Fibroblast of skin of right biceps (primary cell): ENCODE measurements around the gene MIPEP.

Experiments used
- DNase-seq: peaks from one replicate; pipeline ENCODE4 v3.0.0-alpha.2; 2013

Gene MIPEP

DNA sequence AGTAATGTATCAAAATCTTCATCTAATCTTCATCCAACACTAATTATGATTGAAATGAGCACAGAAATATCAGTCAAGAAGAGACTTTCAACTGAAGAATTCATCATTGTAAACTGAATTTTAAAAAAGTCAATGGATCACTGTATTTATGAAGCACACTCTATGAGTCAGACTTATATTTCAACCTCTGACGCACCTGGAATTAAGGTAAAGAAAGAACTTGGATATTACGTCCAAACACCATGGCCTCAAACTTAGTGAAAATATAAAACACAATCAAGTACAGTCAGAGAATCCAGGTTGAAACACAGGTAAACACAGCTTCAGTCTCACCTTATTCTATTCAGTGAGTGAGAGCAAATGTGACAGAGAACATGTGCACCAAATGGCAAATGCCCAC, 39.5 kb downstream of the MIPEP start:
- DNase-seq, result no peak

DNA sequence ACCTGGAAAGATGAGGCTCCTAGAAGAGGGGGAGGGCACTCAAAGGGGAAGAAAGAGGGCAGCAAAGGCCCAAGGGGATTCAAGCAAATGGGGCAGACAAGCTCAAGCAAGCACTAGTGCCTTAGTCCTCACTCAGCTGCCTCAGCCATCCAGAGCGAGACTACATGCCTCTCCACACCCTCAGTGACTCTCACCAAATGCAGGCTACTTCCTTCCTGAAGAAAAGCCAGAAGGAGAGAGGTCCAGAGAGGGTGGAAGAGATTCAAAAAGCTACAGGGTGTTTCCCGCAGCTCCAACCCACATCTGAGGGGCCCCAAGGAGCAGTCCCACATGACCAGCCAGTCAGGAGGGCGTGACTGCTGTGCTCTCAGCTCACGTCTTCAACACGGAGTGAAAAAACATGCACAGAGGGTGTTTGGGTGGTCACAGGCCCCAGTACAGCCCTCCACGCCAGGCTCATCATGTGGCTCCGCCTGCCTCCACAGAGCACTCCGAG, 40.5 kb downstream of the MIPEP start:
- DNase-seq, result no peak

DNA sequence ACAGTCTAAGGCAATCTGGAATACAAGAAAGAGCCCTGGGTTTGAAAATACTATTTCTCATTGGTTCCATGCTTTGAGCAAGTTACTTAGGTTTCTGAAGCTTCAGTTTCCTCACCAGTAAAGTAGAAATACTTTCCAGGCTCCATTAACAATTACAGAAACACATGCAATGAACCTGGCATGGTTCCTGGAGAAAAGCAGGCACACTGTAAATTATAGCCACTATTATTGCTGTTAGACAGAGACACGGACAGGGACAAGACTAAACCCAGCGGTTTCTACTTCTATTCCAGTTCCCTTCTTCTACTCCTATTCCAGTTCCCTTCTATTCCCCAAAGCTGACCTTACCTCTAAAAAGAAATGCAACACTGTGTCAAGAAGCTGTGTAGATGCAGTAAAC, 41.2 kb downstream of the MIPEP start:
- no peak for DNase-seq

DNA sequence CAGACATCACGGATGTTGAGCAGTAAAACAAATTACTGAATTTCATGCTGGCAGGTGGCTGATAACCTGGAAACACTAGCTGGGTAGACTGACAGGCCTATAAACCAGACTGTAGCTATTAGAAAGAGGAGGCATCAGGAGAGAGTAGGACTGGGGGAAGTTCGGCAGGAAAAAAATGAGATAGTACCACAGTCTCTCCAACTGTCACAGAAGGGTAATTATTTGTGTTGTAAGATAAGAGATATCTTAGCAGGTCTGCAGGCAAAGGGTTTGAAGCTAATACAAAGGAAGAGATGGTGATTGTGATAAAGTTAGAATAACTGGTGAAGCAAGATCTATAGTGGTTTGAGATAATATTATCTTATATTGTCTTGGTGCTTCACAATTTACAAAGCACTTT, 41.7 kb downstream of the MIPEP start:
- no peak for DNase-seq

DNA sequence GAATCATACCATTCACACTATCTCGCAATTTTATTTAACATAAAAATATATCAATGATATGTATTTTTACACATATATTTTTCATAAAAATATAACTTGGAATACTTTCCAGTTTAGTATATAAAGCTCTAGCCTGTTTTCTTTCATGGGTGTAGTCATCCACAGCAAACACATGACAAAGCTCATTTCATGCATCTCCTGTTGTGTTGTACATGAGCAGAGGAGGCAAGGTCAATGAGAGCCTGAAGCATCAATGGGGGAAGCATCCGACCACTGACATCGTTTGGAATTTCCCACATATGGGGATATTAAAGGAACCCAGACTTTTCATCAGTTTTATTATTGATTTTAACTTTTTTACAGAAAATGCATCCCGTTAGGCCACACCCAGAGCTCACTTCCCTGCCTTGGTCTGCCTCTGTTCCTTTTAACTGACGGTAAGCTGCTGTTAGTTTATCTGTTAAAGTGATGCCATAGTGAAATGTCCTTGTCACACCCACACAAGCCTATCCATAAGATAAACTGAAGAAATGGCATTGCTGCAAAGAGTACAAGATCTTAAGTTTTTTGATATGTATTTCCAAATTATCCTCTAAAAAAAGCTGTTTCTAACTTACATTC, 44.0 kb downstream of the MIPEP start:
- no peak for DNase-seq

DNA sequence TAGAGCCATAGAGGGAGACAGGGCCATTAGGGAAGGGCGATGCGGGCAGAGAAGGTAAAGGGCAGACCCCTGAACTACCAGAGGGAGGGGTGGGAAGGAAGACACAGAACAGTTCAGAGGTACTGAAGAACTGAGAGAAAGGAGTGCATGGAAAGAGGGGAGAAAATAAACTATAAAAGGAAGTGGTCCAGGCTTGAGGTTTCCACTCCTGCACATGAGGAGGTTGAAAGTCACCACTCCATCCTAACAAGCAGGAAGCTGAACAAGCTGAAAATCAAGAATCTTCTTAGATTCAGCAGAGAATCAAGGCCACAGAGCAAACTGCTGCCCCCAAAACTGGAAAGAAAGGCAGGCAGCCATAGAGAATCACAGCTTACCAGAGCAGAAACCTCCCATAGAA, 45.1 kb downstream of the MIPEP start:
- DNase-seq, result no peak

DNA sequence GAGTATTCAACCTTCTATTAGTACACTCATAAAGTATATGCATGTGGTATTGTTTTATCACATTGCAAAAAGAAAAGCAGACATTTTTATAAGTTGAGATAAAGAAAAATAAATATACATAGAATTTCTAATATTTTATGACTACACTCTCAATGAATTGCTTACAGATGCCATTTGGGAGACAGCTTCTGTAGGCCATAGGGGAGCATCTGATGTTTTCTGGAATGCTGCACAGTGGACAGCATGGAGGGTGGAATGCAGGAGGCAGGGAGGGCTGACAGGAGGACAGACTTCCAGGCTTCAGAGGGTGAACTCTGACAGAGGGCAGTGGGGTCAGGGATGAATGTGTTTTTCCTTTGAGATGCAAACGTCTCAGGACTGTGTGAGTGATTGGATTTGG, 45.8 kb downstream of the MIPEP start:
- no peak for DNase-seq

DNA sequence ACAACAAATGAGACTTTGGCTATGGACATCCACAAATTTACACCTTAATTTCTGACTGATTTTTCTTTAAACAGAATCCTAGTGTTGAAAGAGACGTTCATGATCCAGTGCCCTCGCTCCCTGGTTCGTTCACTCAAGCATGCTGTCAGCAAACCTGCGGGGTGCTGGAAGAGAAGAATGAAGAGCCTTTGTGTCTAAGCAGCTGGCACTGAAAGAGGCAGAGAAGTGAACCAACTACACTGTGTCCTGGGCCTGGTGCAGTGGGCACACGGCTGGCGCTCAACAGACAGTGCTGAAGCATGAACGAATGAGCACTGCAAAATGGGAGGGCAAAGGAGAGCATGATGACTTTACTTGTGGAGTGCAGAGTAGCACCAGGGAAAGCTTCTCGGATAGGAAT, 46.8 kb downstream of the MIPEP start:
- DNase-seq, result no peak

DNA sequence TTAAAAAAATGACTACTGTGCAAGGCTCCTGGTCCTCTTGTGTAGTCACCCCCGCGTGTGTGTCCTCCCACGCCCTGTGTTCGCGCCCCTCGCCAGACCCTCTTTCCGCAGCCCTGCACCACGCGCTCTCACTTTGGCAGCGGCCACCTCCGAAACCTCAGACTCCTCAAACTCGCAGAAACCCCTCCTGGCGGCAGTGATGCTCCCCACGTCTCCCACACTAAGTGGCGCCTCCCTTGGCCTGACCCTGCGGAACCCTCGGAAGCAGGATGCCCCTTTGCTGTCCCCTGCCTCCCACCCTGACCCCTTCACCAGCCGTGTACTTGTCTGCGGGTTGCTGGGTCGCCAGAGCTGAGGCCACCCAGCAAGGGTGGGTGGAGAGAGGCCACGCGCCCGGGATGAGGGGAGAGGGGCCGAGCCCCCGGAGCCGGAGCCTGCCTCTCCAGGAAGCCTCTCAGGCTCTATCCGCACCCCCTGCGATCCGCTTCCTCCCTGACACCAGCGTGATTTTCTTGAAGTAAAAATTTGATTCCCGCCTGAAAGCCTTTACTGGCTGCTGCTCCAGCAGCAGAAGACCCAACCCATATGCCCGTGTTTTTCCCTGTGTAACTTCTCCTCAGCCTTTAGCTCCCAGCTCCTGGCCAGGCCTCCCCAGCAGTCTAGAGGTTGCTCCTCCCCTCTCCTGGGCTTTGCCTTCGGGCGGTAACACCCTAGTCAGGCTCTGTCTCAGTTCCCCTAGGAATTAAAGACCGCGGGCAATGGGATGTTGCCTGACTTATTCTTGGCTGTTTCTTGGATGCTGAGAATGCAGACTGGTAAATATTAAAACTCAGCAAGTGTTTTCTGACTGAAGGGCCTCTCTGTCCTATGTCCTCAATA, 55.2 kb downstream of the MIPEP start:
- DNase-seq, result no peak

DNA sequence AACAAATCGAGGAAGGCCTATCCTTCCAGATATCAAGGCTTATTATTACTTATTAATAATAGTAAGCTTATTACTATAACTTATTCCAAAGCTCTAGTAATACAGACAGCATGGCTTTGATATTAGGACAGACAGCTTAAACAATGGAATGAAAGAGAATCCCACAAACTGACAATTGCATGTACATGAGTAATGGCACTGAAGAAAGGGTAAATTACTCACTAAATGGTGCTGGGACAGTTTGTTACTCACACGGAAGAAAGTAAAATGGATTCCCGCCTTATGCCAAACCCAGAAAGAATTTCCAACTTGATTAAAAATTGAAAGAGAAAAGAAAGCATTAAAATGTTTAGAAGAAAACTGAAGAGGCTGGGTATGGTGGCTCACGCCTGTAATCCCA, 60.3 kb downstream of the MIPEP start:
- DNase-seq, result peak; percentile 66

DNA sequence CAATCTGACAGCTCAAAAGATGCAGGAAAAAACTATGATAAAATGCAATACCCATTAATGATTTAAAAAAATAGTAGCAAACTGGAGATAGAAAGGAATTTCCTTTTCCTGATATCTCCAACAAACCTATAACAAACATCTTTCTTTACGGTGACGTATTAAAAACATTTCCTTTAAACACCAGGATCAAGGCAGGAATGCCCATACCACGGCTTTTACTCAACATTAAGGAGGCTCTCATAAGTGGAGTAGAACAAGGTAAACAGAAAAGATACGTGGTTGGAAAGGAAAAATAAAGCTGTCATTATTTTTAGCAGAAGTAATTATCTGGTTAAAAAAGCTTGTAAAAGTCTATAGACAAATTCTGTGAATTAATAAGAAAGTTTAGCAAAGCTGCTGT, 61.1 kb downstream of the MIPEP start:
- no peak for DNase-seq

DNA sequence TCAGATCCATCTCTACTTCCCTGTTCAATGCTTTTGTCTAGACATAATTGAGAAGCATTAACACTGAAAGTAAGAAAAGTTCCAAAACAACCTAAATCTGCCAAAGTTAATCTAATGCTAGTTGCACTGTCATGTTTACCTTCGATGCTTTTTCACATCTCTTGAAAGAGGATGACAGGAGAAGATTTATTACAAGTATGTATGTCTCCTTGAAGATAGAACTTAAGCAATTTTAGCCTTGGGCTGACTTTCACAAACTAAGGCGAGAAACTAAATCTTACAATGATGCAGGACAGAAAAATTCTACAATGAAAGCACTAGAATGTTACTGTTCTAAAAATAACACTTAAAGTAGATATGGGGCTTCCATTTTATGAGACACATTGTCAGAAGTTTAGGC, 64.0 kb downstream of the MIPEP start:
- no peak for DNase-seq

DNA sequence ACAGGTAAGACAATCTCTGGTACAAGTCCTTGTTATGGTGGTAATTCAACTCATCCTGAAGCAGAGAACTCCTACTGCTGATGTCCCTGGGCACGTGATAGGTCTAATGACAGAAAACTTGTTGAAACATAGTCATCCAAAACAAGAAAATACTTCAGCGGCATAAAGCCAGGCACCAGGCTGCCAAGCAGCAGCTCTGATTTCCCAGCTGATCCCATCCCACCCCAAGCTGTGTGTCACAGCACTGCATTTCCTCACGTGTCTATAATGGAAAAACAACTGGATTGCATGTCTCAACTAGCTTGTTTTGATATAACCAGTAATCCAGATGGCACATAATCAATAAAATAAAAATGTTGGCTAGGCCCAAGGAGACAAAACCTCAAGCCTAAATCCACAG, 64.8 kb downstream of the MIPEP start:
- no peak for DNase-seq

DNA sequence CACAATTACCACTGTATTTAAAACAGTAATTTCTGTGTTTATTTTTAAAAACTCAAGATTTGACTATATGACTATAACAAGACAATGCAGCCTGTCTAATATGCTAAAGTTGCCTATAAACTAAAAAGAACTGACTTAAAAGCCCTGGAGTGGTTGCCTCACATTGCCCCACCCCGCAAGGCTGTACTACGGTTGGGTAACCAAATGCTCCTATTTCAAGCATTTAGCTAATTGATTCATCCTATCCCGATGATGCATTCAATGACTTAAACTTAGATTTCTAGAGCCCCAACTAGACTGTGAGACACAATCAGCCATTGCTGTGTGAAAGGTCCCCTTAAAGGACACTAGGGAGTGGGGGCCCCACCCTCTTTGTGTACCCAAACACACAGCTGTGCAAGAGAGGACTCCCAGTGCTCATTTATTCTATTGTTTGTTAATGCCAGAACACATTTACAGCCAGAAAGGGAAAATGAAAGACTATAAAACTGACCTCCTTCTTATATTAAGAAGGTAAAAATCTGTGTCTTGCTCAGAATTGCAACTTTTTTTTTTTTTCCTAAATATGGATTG, 66.9 kb downstream of the MIPEP start:
- DNase-seq, result no peak

DNA sequence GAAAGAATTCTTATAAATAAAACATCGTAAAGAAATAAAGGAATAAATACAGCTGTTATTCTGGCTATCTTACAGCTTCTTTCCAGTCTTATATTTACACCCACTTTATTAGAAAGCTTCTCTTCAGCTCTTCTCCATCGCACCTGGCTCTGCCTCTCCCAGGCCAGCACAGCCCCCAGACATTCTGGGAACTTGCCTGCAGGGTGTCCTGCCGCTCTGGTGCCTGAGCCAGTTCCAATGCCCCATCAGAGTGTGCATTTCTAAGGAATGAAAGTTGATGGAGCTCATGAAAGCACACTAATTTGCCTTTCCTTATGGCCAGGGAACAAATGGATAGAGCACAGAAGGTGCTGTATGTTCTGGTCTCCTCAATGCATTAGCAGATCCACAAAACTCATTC, 68.7 kb downstream of the MIPEP start:
- DNase-seq, result no peak

DNA sequence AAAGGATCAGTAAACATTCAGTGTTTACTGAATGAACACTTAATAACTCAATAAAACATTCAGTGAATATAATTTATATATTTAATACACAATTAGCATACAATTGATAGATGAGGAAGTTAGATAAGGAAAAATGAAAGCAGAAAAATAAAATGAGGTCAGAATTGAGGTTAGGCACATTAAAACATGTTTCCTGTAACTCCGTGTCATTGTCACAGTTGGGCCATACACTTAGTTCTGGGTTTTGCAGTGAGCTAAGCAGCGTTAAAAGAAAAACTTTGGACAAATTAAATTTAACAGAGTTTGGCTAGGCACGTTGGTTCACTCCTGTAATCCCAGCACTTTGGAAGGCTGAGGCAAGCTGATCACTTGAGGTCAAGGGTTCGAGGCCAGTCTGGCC, 71.4 kb downstream of the MIPEP start:
- DNase-seq, result no peak

DNA sequence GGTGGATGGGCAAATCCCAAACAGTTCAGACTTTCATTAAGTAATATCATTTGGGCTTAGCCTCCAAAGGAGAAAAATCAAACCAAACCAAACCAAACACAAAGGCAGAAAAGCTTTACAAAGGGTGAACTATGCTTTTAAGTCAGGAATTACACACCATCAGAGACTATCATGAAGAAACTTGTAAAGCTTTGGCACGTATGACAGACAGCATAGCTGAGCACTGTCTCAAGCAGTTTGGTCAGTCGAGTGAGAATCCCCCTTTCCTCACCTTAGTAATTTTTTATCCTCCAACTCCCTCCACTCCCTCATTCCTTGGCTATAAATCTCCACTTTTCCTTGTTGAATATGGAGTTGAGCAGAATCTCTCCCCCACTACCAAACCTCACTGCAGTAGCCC, 72.1 kb downstream of the MIPEP start:
- DNase-seq, result no peak

DNA sequence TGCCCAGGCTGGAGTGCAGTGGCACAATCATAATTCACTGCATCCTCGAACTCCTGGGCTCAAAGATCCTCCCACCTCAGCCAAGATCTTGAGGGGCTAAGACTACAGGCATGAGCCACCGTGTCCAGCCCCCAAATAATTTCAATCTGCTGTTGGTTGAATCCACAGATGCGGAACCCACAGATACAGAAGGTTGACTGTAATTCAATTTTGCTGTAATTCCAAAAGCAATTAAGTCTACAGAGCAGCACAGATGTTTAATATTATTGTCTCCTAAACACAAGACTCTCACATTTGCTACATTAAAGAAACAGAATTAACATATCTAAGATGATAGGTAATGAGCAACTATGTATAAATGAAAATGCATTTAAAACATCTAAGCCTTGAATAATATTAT, 75.6 kb downstream of the MIPEP start:
- DNase-seq, result no peak

DNA sequence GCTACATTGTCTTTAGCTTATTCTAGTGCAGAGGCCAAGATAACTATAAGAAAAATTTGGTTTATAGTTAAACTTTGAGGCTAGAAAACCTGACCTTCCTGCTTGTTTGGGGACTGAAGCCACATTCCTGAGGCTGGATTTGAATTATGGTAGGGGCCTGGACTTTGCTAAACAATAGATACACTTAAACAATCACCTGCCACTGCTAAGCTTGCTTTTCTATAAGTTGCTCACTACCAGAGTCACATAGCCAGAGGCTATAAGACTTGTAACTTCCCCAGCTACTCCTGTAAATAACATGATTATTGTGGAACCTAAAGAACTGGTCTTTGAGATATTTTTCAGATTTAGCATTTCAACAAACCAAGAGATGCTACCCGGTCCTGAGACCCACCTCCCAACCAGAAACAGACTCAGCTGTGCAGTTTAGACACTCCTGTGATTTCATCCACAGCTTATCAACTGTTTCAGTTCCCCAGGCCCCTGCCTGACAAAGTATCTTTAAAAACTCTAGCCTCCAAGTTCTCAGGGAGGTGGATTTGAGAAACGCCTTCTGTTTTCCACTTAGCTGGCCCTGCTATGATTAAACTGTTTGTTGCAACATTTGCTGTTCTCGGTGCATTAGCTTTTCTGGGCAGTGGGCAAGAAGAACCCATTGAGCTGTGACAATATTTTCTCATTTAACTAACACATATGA, 77.7 kb downstream of the MIPEP start:
- no peak for DNase-seq

DNA sequence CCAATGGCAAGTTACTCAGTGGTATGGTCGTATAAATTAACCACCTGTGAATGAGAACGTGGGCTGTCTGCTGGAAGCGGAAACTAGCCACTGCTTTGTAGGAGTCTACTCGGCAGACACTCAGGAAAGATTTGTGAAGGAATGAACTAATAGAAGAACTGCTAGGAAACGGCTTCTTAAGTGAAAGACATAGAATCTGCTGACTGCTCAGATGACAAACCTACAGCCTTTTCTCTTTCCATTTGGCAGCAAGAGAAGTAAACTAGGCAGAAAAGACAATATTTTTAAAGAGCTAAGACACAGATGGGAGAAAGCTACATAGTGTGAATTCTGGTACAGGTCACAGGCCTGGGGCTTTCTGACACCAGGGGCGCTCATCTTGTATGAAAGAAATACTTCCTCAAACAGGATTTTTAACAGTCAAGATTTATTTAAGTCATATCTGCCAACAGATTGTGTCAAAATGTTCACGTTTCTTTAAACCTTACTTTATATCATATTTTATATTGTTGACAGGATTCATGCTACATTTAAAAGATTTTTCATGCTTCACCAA, 78.4 kb downstream of the MIPEP start:
- no peak for DNase-seq

DNA sequence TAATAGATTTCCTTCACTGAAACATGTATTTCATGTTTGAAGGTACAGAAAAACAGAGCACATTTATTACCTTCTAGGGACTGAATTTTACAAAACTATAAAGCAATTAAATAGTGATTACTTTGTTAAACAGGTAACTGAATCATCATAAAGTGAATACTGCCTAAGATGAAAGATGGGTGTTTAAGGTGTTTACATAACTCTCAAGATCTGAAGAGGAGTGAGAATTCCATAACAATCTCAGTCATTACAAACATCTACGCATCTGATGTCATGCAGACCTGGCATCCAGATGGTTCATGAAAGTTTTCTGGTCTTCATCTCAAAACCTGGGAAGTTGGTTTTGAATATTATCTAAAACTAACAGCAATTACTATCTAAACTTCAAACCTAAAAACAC, 80.4 kb downstream of the MIPEP start:
- DNase-seq, result no peak

DNA sequence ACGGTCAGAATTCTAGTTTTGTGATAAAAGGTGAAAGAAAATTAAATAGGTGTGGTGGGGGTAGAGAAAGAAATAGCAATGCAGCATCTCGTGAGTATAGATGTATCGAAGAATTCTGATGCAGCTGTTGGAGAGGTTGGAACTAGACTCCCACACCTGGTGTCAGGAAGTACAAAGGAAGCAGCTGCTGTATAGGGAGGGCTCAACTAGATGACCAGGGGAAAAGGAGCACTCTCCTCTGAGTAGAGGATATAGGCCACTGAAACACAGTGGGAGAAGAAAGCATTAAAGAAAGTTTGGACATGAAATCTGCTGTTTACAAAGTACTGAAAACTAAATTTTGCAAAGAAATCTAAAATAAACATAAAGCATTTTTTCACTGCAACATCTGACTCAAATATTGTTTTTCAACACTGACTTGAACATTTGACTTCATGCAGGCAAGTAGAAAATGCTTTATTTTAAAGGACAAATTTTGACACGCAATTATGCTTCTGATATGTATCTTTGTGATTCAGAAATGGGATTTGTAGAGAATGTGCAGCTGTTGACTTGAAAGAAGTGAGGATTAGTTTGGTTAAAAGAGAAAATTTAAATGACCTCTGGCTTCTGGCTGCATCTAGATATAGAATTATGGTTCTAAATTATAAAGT, 82.2 kb downstream of the MIPEP start:
- DNase-seq, result no peak

DNA sequence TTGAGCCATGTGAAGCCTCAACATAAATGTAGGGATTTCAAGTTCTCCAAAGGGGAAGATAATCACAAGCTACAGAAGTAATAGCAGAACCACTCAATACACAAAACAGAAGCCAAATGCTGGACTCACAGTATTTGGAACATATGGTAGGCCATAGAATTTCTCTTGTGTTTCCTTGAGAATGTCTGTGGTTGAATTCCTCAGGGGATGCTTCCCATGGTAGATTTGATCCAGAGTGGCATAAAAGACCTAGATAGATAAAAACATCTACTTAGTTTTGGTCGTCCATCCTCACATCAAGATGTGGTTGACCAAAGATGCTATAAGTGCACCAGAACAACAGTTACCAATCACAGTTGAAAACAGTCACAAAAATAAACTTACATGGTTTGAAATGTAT, 83.4 kb downstream of the MIPEP start:
- DNase-seq, result no peak
